GM19193 (cell line): ENCODE results near the gene POLR3B.

Experiments
- POLR2A ChIP-seq: IDR thresholded peaks from 4 replicates; pipeline ENCODE4 v1.6.1; 2011; ENCODE audit not compliant: insufficient read depth, insufficient read length; ENCODE audit errors: extremely low read depth

The POLR3B gene

DNA sequence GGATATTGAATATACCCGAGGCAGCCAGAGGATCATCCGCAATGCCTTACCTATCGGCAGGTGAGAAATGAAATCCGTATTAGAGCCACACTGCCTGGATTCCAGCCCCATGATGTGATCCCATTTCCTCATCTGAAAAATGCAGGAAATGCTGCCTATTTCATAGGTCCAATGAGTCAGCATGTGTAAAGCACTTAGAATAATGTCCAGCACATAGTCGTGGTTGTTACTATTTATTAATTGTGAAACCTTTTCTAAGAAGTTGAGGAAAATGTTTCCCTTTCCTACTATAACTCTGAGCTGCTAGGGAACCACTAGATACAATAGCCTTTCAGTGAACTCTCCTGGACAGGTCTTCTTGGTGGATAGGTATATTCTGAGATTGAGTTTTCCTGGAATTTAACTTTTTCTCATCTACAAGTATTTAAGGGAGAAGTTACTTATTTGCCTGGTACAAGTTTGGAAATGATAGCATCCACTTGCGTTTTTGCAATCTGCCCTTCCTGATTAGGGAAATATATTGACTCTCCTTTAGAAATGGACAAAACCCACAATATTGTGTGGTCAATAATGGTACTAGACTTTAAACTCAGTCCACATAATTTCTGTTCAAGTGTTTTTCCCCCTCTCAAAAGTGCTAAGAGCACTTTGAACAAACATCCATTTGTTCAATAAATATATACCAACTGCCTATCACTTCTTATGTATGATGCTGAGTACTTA is 12.2 kb downstream of the POLR3B start:
- no peak for TF ChIP-seq POLR2A

DNA sequence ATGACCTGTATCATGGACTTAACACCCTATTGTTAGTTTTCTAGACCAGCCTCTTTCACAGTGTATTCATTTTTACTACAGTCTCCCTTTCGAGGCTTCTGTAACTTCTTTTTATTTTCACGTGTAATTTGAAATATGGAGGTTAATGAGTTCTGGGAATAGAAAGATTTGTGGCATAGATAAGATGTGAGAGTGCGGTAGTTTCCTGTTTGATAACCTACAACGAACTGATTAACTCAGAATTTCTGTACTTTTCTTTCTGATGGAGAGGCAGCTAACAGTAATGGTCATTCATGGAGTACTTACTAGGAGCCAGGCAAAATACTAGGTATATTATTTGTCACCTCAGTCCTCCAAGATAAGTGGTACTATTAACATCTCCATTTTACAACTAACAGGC is 21.2 kb downstream of the POLR3B start:
- no peak for TF ChIP-seq POLR2A

DNA sequence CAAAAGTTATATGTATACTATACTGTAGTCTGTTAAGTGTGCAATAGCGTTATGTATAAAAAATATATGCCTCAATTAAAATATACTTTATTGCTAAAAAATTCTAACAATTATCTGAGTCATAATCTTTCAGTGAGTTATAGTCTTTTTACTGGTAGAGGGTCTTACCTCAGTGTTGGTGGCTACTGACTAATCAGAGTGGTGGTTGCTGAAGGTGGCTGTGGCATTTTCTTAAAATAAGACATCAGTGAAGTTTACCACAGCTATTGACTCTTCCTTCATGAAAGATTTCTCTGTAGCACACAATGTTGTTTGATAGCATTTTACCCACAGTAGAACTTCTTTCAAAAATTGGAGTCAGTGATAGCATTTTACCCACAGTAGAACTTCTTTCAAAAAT is 23.4 kb downstream of the POLR3B start:
- TF ChIP-seq POLR2A: no peak

DNA sequence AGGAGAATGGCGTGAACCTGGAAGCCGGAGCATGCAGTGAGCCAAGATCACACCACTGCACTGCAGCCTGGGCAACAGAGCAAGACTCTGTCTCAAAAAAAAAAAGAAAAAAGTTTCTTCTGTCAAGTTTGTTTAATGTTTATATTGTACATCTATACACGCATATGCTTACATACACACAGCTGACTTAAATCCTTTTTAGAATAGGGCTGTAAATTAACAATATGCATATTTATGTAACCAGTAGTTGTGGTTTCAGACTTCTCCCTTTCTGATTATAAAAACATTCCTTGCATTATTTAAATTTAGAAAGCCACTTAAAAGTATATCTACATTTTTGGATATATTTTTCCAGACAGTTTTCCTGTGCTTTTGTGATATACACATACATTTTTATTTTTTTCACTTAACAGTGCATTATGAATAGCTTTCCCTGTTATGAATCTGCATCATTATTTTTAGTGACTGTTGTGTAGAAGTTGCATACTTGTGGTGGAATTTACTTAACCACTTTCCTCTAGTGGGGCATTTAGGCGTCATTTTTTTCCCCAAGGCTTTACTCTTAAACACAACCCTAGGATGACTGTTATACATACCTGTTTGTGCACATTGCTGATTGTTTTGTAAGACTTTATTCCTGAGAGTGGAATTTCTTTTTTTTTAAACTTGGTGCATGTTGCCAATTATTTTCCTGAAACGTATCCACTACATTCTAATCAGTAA is 29.4 kb downstream of the POLR3B start:
- TF ChIP-seq POLR2A: no peak

DNA sequence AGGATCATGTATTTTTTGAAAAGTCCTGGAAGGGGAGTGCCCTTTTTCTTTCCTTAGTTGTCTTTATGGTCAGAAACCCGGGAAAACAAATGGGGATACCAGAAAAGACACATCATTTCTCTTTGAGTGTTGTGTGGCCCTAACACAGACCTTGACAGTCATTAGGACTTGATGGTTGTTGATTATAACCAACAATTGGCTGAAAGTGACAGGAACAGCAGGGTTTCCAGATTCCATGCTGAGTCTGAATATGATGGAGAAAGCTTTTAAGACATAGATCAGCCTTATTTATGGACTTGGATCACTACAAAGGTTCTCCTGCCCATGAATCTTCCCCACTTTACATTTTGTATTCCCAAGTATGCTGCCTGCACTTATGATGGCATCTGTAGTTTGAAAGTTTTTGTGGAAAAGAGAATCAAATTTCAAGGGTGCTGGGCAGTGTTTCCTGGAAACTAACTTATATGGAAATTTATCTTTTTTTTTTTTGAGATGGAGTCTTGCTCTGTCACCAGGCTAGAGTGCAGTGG is 30.4 kb downstream of the POLR3B start:
- no peak for TF ChIP-seq POLR2A

DNA sequence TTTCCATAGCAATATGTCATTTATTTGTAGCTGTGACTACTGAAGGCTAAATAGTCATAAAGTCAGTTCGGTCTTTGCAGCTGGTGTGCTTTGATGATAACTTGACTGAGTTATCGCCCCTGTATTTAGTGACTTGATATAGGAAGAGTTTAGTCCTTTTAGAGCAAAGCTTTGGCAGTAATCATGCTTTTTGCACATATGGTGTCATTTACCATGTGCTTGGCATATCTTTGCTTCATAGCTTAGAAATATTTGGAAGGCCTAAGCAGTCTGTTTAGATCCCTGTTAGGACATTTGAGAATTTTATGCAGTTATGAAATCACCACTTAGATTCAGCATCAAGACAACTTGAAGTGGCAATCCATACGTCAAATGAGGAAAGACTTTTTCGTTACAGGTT is 31.6 kb downstream of the POLR3B start:
- no peak for TF ChIP-seq POLR2A

DNA sequence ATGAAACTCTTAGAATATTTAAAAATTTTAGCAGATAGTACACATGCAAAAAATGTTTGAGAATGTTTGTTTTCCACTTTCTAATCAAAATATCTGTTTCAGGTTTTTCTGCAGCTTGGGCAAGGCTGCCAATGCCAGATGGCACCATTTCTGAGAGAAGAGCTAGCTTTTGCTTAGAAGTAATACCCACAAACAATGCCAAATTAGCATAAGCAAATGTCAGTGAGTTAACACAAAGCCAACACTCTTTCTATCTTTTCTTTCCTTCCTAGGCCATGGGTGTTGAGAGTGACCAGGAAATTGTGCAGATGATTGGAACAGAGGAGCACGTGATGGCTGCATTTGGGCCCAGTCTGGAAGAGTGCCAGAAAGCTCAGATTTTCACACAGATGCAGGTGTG is 35.2 kb downstream of the POLR3B start:
- TF ChIP-seq POLR2A: no peak

DNA sequence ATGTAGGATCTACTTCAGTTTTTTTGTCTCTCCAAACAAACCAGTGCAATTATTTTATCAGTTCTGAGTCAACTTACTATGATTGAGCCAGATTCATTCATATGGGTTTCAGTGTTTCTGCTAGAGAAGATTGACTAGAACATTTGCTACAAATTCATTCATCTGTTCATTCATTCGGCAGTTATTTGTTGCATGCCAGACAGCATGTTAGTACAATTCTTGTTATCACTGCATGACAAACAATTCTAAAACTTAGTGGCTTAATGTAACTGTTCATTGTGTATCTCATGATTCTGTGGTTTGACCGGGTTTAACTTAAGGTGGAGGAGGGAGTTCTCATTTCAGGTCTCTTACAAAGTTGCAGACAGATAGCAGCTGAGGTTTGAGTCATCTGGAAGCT is 52.3 kb downstream of the POLR3B start:
- no peak for TF ChIP-seq POLR2A

DNA sequence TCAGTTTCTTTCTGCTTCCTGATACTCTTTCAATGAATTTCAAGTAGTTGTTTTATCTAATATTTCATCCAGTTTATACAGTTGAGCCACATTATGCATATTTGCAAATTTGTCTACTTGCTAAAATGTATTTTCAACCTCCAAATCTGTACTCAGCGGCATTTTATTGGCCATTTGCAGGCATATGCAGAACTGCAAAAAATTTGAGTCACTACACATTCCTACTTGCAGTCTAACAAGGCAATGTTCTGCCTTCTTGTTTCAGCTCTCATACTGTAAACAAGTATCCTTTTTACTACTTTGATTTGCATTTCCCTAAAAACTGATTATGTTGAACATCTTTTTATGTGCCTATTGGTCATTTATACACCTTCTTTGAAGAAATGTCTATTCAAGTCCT is 55.0 kb downstream of the POLR3B start:
- no peak for TF ChIP-seq POLR2A

DNA sequence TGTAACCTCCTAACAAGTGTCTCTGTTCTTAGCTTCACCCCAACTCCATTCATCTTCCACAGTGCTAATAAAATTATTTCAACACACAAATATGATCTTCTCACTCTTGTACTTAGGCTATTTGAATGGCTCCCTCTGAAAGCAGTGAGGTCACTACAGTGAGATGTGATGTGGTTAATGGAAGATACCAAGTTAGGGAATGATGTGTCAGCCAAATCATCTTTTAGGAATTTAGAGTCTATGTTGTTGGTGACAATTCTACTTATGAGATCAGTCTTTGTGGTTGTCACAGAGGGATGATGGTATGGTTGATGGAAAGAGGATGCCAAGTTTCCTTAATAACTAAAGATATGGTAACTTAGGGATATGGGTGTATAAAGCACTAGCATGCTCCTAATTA is 57.6 kb downstream of the POLR3B start:
- TF ChIP-seq POLR2A: no peak

DNA sequence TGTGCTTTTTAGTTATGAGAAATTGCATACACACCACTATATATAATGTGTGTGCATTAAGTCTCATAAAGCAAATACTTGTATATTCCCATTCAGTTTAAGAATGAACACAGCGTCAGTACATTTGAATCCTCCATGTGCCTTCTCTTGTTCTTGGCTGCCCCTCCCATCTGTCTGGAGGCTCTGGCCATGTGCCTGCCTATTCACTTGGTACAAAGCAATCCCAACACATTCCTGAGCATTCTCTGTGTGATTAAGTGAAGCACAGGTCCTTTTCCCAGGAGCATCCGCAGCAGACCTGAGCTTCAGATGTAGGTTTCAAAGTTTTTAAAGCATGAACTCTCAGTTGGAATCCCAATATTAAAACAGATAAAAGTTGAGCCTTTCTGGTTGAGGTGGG is 58.7 kb downstream of the POLR3B start:
- no peak for TF ChIP-seq POLR2A

DNA sequence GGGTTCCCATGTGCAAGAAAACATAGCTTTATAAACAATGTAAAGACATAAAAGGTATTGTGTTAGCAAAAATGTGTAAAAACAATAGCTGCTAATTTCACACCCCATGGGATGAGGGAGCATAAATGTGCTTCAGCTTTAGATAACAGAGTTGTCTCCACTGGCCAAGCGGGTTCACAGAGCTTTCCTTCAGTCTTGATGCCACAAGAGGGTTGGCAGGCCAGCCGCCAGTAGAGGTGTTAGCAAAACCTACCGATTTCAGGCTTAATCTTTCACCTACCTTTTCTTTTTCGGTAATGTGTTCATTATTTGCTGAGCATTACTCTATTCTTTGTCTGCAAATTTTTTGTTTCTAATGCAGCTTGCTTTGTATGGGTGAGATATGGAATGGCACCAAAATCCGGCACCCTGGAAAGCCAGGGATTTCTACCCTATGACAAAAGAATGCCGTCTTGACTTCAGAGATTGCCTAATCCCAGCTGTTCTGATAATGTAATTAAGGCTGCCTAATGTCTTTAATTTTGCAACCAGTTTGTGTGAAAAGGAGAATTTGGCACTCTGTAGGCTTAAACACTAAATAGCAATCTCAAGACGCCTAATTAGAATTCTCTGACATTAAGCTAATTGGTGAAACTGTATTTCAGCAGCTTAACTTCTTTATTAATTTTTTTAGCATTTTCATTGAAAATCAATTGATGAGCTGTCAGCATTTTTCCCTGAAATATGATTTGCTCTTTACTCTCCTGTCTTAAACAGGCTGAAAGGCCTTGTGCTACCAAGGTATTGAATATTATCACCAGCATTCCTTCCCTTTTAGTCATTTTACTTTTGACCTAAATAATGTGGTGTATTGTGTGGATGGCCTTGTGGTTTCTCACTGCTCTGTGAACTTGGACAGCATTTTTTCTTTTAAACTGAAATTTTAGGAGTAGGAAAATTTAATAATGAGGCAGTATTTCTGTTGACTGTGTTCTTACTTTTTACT is 60.7 kb downstream of the POLR3B start:
- no peak for TF ChIP-seq POLR2A

DNA sequence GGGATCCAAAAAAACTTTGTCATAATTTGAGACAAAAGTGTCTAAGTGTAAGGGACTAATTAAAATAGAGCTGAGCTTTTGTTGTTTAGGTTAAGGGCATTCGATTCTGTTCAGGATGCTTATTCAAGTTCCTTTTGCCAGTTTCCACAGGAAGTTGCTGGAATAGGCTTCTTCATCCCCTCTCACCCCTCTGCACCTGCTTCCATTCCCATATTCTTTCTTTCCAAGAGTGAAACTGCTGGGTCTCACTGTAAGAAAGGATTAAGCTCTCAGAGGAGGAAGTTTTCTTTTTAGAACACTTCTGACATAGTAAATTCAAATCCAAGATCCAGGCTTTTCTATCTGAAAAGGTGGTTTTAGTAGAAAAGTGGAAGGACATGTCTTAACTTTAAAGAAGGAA is 61.4 kb downstream of the POLR3B start:
- TF ChIP-seq POLR2A: no peak

DNA sequence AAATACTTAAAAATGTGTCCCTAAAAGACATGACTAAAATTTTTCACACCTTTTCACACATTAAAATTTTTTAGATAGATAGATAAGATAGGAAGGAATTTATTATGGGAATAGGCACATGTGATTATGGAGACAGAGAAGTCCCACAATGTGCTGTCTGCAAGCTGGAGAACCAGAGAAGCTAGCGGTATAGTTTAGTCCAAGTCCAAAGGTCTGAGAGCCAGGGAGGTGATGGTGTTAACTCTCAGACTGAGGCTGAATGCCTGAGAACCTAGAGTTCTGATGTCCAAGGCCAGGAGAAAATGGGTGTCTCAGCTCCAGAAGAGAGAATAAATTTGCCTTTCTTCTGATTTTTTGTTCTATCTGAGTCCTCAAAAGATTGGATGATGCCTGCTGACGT is 65.7 kb downstream of the POLR3B start:
- TF ChIP-seq POLR2A: no peak
